Adrenal gland (tissue), 12 donors: ENCODE results near the gene CAB39L. TPM values are rescaled to one million over a fixed set of nuclear protein-coding genes. Genes with fewer than 3 reads are reported as not detected.

Experiments used
- DNase-seq, 7 donors: peaks; one replicate each; pipeline ENCODE4 v3.0.0-alpha.2; 2019 to 2020
- H3K27ac ChIP-seq, 5 donors: fragments of 200-600 bp; sonication (generic) in 4 of 5; 1 replicate in 3 of 5; 2 replicates in 2 of 5; pipeline versions ENCODE4 v1.5.1 to v1.8.0; 2016 to 2020; ENCODE audit warnings: mild to moderate bottlenecking in 1 of 5
- H3K27me3 ChIP-seq: fragments of 200-600 bp; 2 replicates; pipeline ENCODE4 v1.8.0; 2021
- H3K36me3 ChIP-seq, 2 donors: fragments of 200-600 bp; replicated peaks in 1 of 2; 1 replicate in 1 of 2; 2 replicates in 1 of 2; pipeline versions ENCODE4 v1.5.1 to v1.8.0; 2018 to 2022
- H3K4me1 ChIP-seq, 2 donors: fragments of 200-600 bp; replicated peaks in 1 of 2; 1 replicate in 1 of 2; 2 replicates in 1 of 2; pipeline versions ENCODE4 v1.5.1 to v1.8.0; 2018 to 2021
- H3K4me3 ChIP-seq, 4 donors: fragments of 200-600 bp; sonication (generic) in 3 of 4; one replicate each; pipeline ENCODE4 v1.5.1; 2016 to 2018
- H3K9me3 ChIP-seq, 3 donors: fragments of 200-600 bp; sonication (generic) in 1 of 3; replicated peaks in 1 of 3; 1 replicate in 2 of 3; 2 replicates in 1 of 3; pipeline versions ENCODE4 v1.5.1 to v1.8.0; 2016 to 2021
- CTCF ChIP-seq, 6 experiments: fragments of 450-650 bp in 4 of 6; fragments of 200-600 bp in 2 of 6; sonication (generic) in 1 of 6; IDR thresholded peaks; 1 replicate in 5 of 6; 2 replicates in 1 of 6; pipeline versions ENCODE4 v1.5.1 to v1.8.0; 2016 to 2021; ENCODE audit warnings: antibody characterized with exemption in 6 of 6, mild to moderate bottlenecking in 2 of 6, moderate library complexity in 1 of 6
- POLR2A ChIP-seq, 2 donors: fragments of 450-650 bp; IDR thresholded peaks; one replicate each; pipeline ENCODE4 v1.6.1; 2017; ENCODE audit warnings: antibody characterized with exemption in 2 of 2, mild to moderate bottlenecking in 2 of 2, moderate library complexity in 1 of 2
- WGBS, 4 donors: extraction: QIAGEN DNeasy Blood & Tissue Kit in 2 of 4; methylation state at CpG; one replicate each; pipeline versions ENCODE4 v1.1.5 to v1.1.7; 2013 to 2017; 5-methylcytosine and 5-hydroxymethylcytosine counted together
- intact Hi-C, 2 donors: fragments of 100-400 bp; cut with DNase I; formaldehyde crosslinking; loops; one replicate each; pipeline versions ENCODE4 v1.14.1 to v1.15.0; 2022 to 2023
- polyA plus RNA-seq, 3 donors: library from polyadenylated mRNA; stranded (reverse); fragments of 200-250 nt in 2 of 3; fragments of 350-450 nt in 1 of 3; fragmentation: Illumina TruSeq in 1 of 3; extraction: RNeasy Lipid Tissue Mini Kit (QIAGEN cat#74804) in 1 of 3; gene quantifications; one replicate each; pipeline ENCODE4 v1.2.3, GENCODE V29; 2013 to 2014
- total RNA-seq, 9 donors: library from RNA; depleted of rRNA in 4 of 9; stranded (reverse); fragments of >200 nt in 4 of 9; fragments of 120-200 nt in 1 of 9; fragmentation: NEBNext Ultra II Directional in 1 of 9; extraction: Animal tissue kit (Norgen Biotek cat#: 25700) in 1 of 9; gene quantifications; one replicate each; pipeline versions ENCODE4 v1.1.0 to v1.2.4, GENCODE V29; 2013 to 2023
- donor health status: healthy with polysubstance abuse.
- donor health status: Bipolar disorder and iron deficiency.
- donor health status: DM: yes; HTN: yes; CAD: no.
- donor health status: DM: no; HTN: no; CAD: no.
- donor health status: DM: no; HTN: no; CAD: no.
- donor health status: DM: yes; HTN: yes; CAD: no.

The CAB39L gene
- total and polyA plus RNA-seq, 12 donors = 17.8 to 115 (median 47.8) TPM

- Histone ChIP-seq H3K27ac (no peak overlapping the region), H3K4me3 (no peak overlapping the region), H3K36me3 (no peaks in the 10 kb centered on the region), H3K4me1 (peaks cover 0 to 10% of the 10 kb centered on the region in 2 donors), H3K9me3 (no peaks in the 10 kb centered on the region), H3K27me3 (no peaks in the 10 kb centered on the region)
- 90 to 100% (median 94%) methylated on average over 1 of the region's 1 CpG for WGBS, 4 donors
- TF ChIP-seq CTCF (IDR thresholded peaks at IDR 0.05) = no peak
- no peak for TF ChIP-seq POLR2A (IDR thresholded peaks at IDR 0.05)
- no peak for DNase-seq
- intact Hi-C loops = no loop called here
Observed at GRCh38 chr13:49418206-49418605, 25.7 kb downstream of the CAB39L start.

- Histone ChIP-seq H3K27me3 (no peaks in the 10 kb centered on the region), H3K4me3 (no peak overlapping the region), H3K4me1 (peaks cover 0 to 10% of the 10 kb centered on the region in 2 donors), H3K9me3 (no peaks in the 10 kb centered on the region), H3K36me3 (no peaks in the 10 kb centered on the region), H3K27ac (no peak overlapping the region)
- TF ChIP-seq POLR2A (IDR thresholded peaks at IDR 0.05) = no peak
- no peak for TF ChIP-seq CTCF (IDR thresholded peaks at IDR 0.05)
- intact Hi-C loops = no loop called here
- no peak for DNase-seq
- WGBS, 4 donors = 89 to 93% (median 91%) methylated on average over 3 of the region's 3 CpGs
Observed at GRCh38 chr13:49417161-49417560, 26.7 kb downstream of the CAB39L start.

- intact Hi-C loops = no loop called here
- Histone ChIP-seq H3K27ac (no peak overlapping the region), H3K4me3 (no peak overlapping the region), H3K36me3 (no peaks in the 10 kb centered on the region), H3K9me3 (no peaks in the 10 kb centered on the region), H3K4me1 (no peaks in the 10 kb centered on the region), H3K27me3 (no peaks in the 10 kb centered on the region)
- DNase-seq = no peak
- 70 to 96% (median 76%) methylated on average over 2 of the region's 2 CpGs for WGBS, 4 donors
- TF ChIP-seq CTCF (IDR thresholded peaks at IDR 0.05) (no peak), POLR2A (IDR thresholded peaks at IDR 0.05) (no peak)
Observed at GRCh38 chr13:49412749-49413148, 31.1 kb downstream of the CAB39L start.

GRCh38 chr13:49411353-49411752 lies 32.5 kb downstream of the CAB39L start:
- 83 to 95% (median 93%) methylated on average over 5 of the region's 5 CpGs for WGBS, 4 donors
- H3K4me3 ChIP-seq = no peak overlapping the region
- no peaks in the 10 kb centered on the region for H3K4me1 ChIP-seq
- no peak overlapping the region for H3K27ac ChIP-seq
- intact Hi-C loops = no loop called here
- no peaks in the 10 kb centered on the region for H3K27me3 ChIP-seq
- H3K9me3 ChIP-seq = no peaks in the 10 kb centered on the region
- no peaks in the 10 kb centered on the region for H3K36me3 ChIP-seq
- no peak for DNase-seq
- TF ChIP-seq POLR2A (IDR thresholded peaks at IDR 0.05) (no peak), CTCF (IDR thresholded peaks at IDR 0.05) (no peak)
